HepG2 (cell line): Measurements from ENCODE around the gene CADM1. TPM values are rescaled to one million over a fixed set of nuclear protein-coding genes. Genes with fewer than 3 reads are reported as not detected.

ENCODE experiments used
- BRF2 ChIP-seq: sonication (generic); formaldehyde crosslinking; IDR thresholded peaks from 2 replicates; pipeline ENCODE4 v1.8.1; 2022; ENCODE audit warnings: mild to moderate bottlenecking, missing genetic modification reagents
- CEBPZ ChIP-seq: IDR thresholded peaks from 2 replicates; pipeline ENCODE4 v1.6.1; 2012; ENCODE audit warnings: low read length, improper control_type of control experiment
- DRAP1 ChIP-seq: IDR thresholded peaks from 2 replicates; pipeline ENCODE4 v1.6.1; 2016; ENCODE audit warnings: missing genetic modification reagents, missing compliant biosample characterization
- HNF4G ChIP-seq, 2 experiments: sonication (generic) in 1 of 2; formaldehyde crosslinking in 1 of 2; IDR thresholded peaks; 2 replicates each; pipeline versions ENCODE4 v1.4.0 to v1.6.1; 2011 to 2020; ENCODE audit warnings: borderline replicate concordance in 2 of 2, low read depth in 2 of 2, mild to moderate bottlenecking in 2 of 2, low read length in 1 of 2, missing genetic modification reagents in 1 of 2, moderate library complexity in 1 of 2
- MAFF ChIP-seq: IDR thresholded peaks from 2 replicates; pipeline ENCODE4 v1.6.1; 2011; ENCODE audit warnings: low read depth, low read length, improper control_type of control experiment
- RNF219 ChIP-seq: sonication (generic); formaldehyde crosslinking; IDR thresholded peaks from 2 replicates; pipeline ENCODE4 v1.5.0; 2020; ENCODE audit warnings: mild to moderate bottlenecking, missing genetic modification reagents
- SMAD3 ChIP-seq: sonication (generic); formaldehyde crosslinking; IDR thresholded peaks from 2 replicates; pipeline ENCODE4 v1.4.0; 2020; ENCODE audit warnings: missing genetic modification reagents
- ZBTB4 ChIP-seq: sonication (generic); formaldehyde crosslinking; IDR thresholded peaks from 2 replicates; pipeline ENCODE4 v1.4.0; 2020; ENCODE audit warnings: missing genetic modification reagents, mild to moderate bottlenecking, borderline replicate concordance
- ZNF160 ChIP-seq: sonication (generic); formaldehyde crosslinking; IDR thresholded peaks from 2 replicates; pipeline ENCODE4 v1.8.0; 2022; ENCODE audit warnings: mild to moderate bottlenecking, inconsistent platforms, missing genetic modification reagents
- ZNF260 ChIP-seq: sonication (generic); formaldehyde crosslinking; IDR thresholded peaks from 2 replicates; pipeline ENCODE4 v1.4.0; 2020; ENCODE audit warnings: missing genetic modification reagents, low read depth, mild to moderate bottlenecking, borderline replicate concordance
- ZNF501 ChIP-seq: sonication (generic); formaldehyde crosslinking; IDR thresholded peaks from 2 replicates; pipeline ENCODE4 v1.5.1; 2020; ENCODE audit warnings: mild to moderate bottlenecking, moderate library complexity, missing genetic modification reagents
- ZNF512 ChIP-seq: sonication (generic); formaldehyde crosslinking; IDR thresholded peaks from 2 replicates; pipeline ENCODE4 v1.4.0; 2020; ENCODE audit warnings: mild to moderate bottlenecking, missing genetic modification reagents
- ZNF678 ChIP-seq: sonication (generic); formaldehyde crosslinking; IDR thresholded peaks from 2 replicates; pipeline ENCODE4 v1.4.0; 2020; ENCODE audit warnings: mild to moderate bottlenecking, missing genetic modification reagents
- ZNF704 ChIP-seq: sonication (generic); formaldehyde crosslinking; IDR thresholded peaks from 2 replicates; pipeline ENCODE4 v1.8.1; 2023; ENCODE audit warnings: mild to moderate bottlenecking, inconsistent platforms, moderate library complexity, missing genetic modification reagents, borderline replicate concordance
- ZNF746 ChIP-seq: sonication (generic); formaldehyde crosslinking; IDR thresholded peaks from 2 replicates; pipeline ENCODE4 v1.8.0; 2022; ENCODE audit warnings: mild to moderate bottlenecking, missing genetic modification reagents
- polyA plus RNA-seq, 8 experiments: library from polyadenylated mRNA; depleted of rRNA in 3 of 8; stranded (reverse) in 7 of 8; unstranded in 1 of 8; fragments of >200 nt; fragmentation: Illumina TruSeq in 4 of 8; extraction: Trizol in 4 of 8; gene quantifications; 2 replicates each; pipeline versions ENCODE4 v1.2.1 to v1.2.3, GENCODE V29; 2011 to 2016; ENCODE audit warnings: low read depth in 4 of 8, missing spikeins in 1 of 8, mixed read lengths in 1 of 8; ENCODE audit not compliant: insufficient read depth in 1 of 8
- total RNA-seq, 5 experiments: library from RNA; depleted of rRNA; stranded (reverse); fragments of >200 nt; fragmentation: Illumina TruSeq; extraction: Trizol; gene quantifications; 2 replicates each; pipeline ENCODE4 v1.2.3, GENCODE V29; 2016; ENCODE audit warnings: low read depth in 1 of 5

The CADM1 gene
- total and polyA plus RNA-seq, 2 of the 13 experiments (the other 11 are each of a cell fraction or from before 2014, with no cell fraction given) = 71.3 to 122 TPM

GRCh38 chr11:115475564-115475963 is 28.7 kb downstream of the CADM1 start (continued):
- TF ChIP-seq ZNF678 (CRISPR knock-in tag) (no peak), ZNF260 (no peak), ZNF746 (CRISPR knock-in tag) (no peak), SMAD3 (CRISPR knock-in tag) (0 out of 2 replicates have a peak, but pooled peaks have one; percentile 45), ZNF501 (no peak), HNF4G (IDR thresholded peaks at IDR 0.05; ENCODE audit: borderline replicate concordance, low read depth, low read length) (peak; percentile 62; the same call in 1 of the 2 replicates), HNF4G (CRISPR knock-in tag; IDR thresholded peaks at IDR 0.05; ENCODE audit: borderline replicate concordance, low read depth) (no peak), MAFF (no peak), BRF2 (CRISPR knock-in tag) (no peak), ZNF704 (CRISPR knock-in tag) (no peak), ZBTB4 (CRISPR knock-in tag) (no peak), RNF219 (no peak), DRAP1 (CRISPR knock-in tag) (no peak), ZNF512 (CRISPR knock-in tag) (no peak), CEBPZ (no peak), ZNF160 (no peak)
